AML-193 (cell line): ENCODE data around the gene PCNX3.

Experiments
- DNase-seq, 2 experiments: peaks; one replicate each; lab custom pipeline; 2025; lab: John Stamatoyannopoulos, UW

The PCNX3 gene

GRCh38 chr11:65598258-65598699 is 17.3 kb upstream of the PCNX3 start:
- DNase-seq = no peak

- no peak for DNase-seq
Observed at GRCh38 chr11:65599216-65599954, 16.2 kb upstream of the PCNX3 start.

DNA sequence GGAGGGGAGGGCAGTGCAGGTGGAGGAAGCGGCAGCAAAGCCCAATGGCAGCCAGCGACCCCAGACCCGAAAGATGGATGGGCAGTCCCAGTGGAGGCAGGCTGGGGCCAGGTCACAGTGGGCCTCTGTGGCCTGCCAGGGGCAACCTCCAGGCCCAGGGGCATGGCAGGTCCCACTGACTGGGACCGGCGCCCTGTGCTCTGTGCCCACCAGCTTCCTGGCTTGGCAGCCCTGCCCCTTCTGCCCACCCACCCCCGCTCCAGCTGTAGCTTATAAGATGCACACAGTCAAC is 15.7 kb upstream of the PCNX3 start:
- DNase-seq = no peak

DNA sequence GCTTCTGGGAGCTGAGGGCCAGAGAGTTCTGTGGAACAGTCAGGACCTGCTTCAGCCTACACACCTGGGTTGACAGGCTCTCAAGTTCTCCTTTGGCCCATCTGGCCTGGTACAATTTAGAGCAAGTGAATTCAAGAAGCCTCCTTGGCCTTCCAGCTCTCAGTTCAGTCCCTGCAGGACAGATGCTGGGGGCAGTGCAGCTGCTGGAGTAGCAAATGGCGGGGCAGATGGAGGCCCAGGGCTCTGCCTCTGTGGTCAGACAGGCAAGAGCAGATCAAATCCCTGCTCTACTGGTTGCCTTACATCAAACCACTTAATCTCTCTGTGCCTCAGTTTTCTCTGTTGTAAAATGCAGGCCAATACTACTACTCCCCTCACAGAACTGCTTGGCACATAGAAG is 11.3 kb upstream of the PCNX3 start:
- no peak for DNase-seq

DNA sequence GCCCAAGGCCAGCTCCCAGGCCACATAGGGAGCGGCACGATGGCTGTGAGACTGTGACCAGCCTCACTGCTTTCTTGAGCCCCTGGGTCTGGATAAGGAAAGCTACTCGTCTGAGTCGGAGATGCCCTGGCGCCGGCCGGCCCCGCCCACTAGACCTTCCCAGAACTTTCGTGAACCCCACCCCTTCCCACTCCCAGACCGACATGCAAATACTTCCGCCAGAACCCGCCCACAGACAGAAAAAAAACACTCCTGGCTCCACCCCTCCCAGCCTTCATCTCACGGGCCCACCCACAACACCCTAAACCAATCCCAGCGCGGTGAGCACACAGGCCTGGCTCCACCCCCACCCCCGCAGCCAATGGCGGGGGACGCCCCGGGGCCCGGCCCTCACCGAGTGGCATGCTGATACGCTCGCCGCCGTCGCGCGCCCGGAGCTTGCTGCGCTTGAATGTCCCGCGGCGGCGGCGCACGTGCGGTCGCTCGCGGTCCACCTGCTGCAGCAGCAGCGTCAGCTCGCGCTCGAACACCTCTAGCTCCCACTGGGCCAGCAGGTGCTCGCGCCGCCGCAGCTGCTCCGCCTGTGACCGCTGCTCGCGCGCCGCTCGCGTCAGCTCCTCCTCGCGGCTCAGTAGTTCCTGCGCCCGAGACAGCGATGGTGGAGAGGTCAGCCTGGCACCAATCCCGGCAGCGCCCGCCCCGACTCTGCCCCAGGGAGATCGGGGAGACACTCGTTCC is 8.5 kb upstream of the PCNX3 start:
- DNase-seq = no peak

- no peak for DNase-seq
Observed at GRCh38 chr11:65607614-65608426, 7.8 kb upstream of the PCNX3 start.

DNA sequence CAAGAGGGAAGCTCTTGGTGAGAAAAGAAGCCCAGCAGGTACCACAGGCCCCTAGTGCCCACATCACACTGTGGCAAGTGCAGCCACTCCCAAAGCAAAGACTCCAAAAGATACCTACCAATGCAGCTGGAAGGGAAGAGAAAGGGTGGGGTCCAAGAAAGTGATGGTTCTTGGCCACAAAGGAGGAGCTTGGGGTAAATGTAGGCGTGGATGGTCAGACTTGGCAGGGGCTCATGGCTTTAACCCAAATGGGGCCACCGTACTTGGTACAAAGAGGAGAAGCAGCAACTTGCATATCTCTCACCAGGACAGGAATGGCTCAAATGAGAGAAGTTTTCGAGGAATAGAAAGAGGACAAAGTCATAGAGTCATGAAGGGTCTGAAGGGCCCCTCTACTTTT is 6.3 kb upstream of the PCNX3 start:
- DNase-seq = no peak

GRCh38 chr11:65609665-65610064 is 5.9 kb upstream of the PCNX3 start:
- no peak for DNase-seq

- DNase-seq = no peak
Observed at GRCh38 chr11:65610404-65610803, 5.2 kb upstream of the PCNX3 start.

DNA sequence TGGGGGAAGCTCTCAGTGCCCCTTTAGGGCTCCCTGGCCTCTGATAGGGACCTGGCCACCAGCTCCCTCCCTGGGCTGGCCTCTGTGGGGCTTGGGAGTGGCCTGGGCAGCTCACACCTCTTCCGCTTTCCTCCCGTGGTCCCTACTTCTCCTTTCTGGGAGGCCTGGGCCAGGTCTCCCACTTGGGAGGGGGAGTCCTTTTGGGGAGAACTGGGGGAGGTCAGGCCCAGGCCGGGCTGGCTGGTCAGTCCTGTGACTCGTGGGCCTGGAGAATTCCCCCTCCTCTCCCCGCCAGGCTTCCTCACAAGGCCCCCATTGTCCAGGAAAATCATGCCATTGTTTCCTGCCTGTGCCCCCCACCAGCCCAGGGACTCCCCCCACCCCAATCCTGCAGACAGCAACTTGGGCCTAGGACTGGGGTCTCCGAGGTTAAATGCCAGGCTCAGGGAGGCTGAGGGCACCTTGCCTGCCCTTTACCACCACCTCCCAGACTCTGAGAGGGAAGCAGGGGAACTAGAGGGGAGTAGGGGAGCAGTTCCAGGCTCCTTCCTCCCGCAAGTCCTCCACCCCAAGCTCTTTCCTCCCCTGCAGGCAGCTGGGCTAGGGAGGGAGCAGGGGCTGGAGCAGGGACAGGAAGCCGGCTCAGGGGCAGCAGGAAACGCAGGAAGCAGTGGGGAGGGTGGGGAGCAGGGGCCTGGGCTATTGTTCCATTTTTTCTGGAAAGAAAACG is 4.4 kb upstream of the PCNX3 start:
- peak; percentile 76 to 77 for DNase-seq

- no peak for DNase-seq
Observed at GRCh38 chr11:65611758-65612603, 3.6 kb upstream of the PCNX3 start.

DNA sequence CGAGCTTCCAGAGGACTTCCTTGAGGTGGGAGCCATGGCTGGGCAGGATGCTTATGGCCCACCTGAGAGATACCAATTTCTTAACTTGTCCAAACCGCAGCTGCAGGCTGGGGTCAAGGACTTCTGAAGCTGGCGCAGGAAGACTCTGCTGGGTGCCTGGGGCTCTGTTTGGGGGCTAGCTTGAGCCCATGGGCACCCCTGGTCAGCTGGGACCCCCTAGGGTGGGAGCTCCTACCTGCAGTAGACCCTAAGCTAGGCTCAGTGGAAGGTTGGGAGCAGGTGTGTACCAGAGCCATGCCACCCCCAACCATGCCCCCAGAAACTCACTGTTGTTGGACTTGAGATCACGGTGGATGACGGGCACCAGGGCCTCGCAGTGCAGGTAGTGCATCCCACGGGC is 2.9 kb upstream of the PCNX3 start:
- DNase-seq = no peak

DNA sequence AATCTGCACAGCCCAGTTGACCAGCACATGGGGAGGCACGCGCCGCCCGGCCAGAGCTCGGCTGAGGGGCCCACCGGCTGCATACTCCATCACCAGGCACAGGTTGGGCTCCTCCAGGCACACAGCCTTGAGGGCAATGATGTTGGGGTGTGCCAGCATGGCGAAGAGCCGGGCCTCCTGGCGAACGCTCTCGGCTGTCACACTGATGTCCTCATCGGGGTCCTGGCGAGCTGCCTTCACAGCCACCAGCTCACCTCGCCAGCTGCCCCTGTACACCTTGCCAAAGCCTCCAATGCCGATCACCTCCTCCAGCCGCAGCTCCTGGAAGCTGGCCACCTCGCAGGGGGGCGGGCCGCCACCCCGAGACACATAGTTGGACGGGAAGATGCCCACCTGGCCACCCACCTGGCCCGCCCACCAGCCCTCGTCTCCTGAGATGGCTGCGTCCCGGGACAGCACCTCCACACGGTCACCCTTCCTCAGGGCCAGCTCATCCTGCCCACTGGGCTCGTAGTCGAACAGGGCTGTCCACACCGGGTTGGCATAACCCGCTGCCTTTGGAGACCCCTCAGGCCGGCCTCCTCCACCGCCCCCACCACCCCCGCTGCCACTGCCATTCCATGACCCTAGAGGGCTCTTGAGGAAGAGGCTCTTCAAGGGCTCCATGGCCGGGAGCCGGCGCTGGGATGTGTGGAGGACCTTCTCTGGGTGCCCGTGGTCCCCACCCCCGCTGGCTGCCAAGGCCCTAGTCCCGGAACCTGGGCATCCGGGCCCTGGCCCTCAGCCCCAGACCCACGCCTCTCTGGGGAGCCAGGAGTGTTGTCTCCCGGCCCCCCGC is 2.3 kb upstream of the PCNX3 start:
- DNase-seq = no peak

GRCh38 chr11:65615950-65616574 is 486 bp downstream of the PCNX3 start:
- peak in 1 of 2 experiments; percentile 4 for DNase-seq

DNA sequence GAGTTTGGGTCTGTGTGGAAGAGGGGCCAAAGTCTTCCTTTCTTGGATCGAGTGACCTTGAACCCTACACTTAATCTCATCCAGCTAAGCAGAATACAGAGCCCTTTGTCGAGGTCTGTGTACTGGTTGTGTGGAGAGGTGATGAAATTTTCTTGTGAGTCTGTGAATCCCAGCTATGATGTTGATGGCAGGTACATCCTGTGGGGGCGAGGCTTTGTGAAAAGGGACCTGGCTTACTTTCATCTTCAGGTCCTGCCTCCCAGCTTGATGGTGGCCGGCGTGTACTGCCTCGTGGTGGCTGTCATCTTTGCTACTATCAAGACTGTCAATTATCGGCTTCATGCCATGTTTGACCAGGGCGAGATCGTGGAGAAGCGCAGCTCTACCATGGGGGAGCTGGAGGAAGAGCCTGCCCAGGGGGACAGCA is 1.0 kb downstream of the PCNX3 start:
- DNase-seq = no peak

GRCh38 chr11:65617136-65617850 is 1.7 kb downstream of the PCNX3 start:
- DNase-seq = no peak

- no peak for DNase-seq
Observed at GRCh38 chr11:65617990-65618751, 2.6 kb downstream of the PCNX3 start.

DNA sequence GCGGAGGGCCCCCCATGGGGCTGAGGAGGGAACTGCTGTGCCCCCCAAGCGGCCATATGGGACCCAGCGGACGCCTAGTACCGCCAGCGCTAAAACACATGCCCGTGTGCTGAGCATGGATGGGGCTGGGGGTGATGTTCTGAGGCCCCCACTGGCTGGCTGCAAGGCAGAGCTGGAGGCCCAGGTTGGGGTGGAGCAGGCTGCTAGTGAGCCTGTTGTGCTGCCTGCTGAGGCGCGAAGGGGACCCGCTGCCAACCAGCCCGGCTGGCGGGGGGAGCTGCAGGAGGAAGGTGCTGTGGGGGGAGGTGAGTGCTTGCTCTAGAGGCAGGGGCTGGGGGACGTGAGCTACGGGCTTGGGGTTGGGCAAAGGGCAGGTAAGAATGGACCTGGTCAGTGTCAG is 3.2 kb downstream of the PCNX3 start:
- DNase-seq = no peak
